Measurements from ENCODE around the gene NEMF. TPM values are rescaled to one million over a fixed set of nuclear protein-coding genes. Genes with fewer than 3 reads are reported as not detected.
"Not testable (repeated sequence)": the region's sequence is repeated elsewhere in the genome, so short reads cannot be mapped to it uniquely, and the experiment has no call there.

NEMF gene
- 46.4 TPM for total RNA-seq

GRCh38 chr14:49852301-49853157, at the start of gene NEMF:
Gene NEMF, minus strand, starts transcription at chr14:49852788. Its CDS starts 35 bp downstream, at chr14:49852753.
- Histone ChIP-seq H3K9me3 (ENCODE audit: control insufficient read depth in 3 of 3, low read length in 3 of 3) (no peaks in the 10 kb centered on the region), H3K4me1 (ENCODE audit: control insufficient read depth in 3 of 3, insufficient read depth in 3 of 3, low read length in 3 of 3) (peaks cover 17 to 29% (median 19%) of the 10 kb centered on the region in 3 donors), H3K4me3 (ENCODE audit: low read length in 3 of 3) (peak within 1 kb of the TSS; percentile 98 to 99 (median 99)), H3K36me3 (ENCODE audit: control insufficient read depth in 3 of 3, insufficient read depth in 3 of 3, low read length in 3 of 3) (peaks cover 8 to 21% (median 11%) of the 10 kb centered on the region in 3 donors), H3K27me3 (ENCODE audit: control insufficient read depth in 3 of 3, insufficient read depth in 3 of 3, low read length in 3 of 3) (no peaks in the 10 kb centered on the region), H3K9ac (ENCODE audit: low read depth in 1 of 3, low read length in 3 of 3) (peak within 1 kb of the TSS; percentile 99 to 100 (median 100)), H3K27ac (ENCODE audit: low read depth, low read length) (peak within 1 kb of the TSS; percentile 94)

- Histone ChIP-seq H3K36me3 (ENCODE audit: control insufficient read depth in 3 of 3, insufficient read depth in 3 of 3, low read length in 3 of 3) (no peaks in the 10 kb centered on the region), H3K9me3 (ENCODE audit: control insufficient read depth in 3 of 3, low read length in 3 of 3) (no peaks in the 10 kb centered on the region), H3K9ac (ENCODE audit: low read depth in 1 of 3, low read length in 3 of 3) (no peak overlapping the region), H3K27ac (ENCODE audit: low read depth, low read length) (no peak overlapping the region), H3K4me3 (ENCODE audit: low read length in 3 of 3) (no peak overlapping the region), H3K27me3 (ENCODE audit: control insufficient read depth in 3 of 3, insufficient read depth in 3 of 3, low read length in 3 of 3) (no peaks in the 10 kb centered on the region), H3K4me1 (ENCODE audit: control insufficient read depth in 3 of 3, insufficient read depth in 3 of 3, low read length in 3 of 3) (peaks cover 4 to 15% (median 7%) of the 10 kb centered on the region in 3 donors)
Observed at GRCh38 chr14:49900973-49901372, 48.4 kb upstream of the NEMF start.

- H3K4me1 ChIP-seq (ENCODE audit: control insufficient read depth in 3 of 3, insufficient read depth in 3 of 3, low read length in 3 of 3): peaks cover 7 to 34% (median 14%) of the 10 kb centered on the region in 3 donors
- peak overlapping the region; percentile 63 for H3K27ac ChIP-seq (ENCODE audit: low read depth, low read length)
- no peaks in the 10 kb centered on the region for H3K27me3 ChIP-seq (ENCODE audit: control insufficient read depth in 3 of 3, insufficient read depth in 3 of 3, low read length in 3 of 3)
- no peak overlapping the region for H3K4me3 ChIP-seq (ENCODE audit: low read length in 3 of 3)
- peaks cover 2 to 12% (median 5%) of the 10 kb centered on the region in 3 donors for H3K36me3 ChIP-seq (ENCODE audit: control insufficient read depth in 3 of 3, insufficient read depth in 3 of 3, low read length in 3 of 3)
- H3K9ac ChIP-seq (ENCODE audit: low read depth in 1 of 3, low read length in 3 of 3): peak overlapping the region in 2 of 3 donors; percentile 51
- no peaks in the 10 kb centered on the region for H3K9me3 ChIP-seq (ENCODE audit: control insufficient read depth in 3 of 3, low read length in 3 of 3)
Observed at GRCh38 chr14:49898485-49898884, 45.9 kb upstream of the NEMF start.

- Histone ChIP-seq H3K27ac (ENCODE audit: low read depth, low read length) (peak overlapping the region; percentile 63), H3K4me1 (ENCODE audit: control insufficient read depth in 3 of 3, insufficient read depth in 3 of 3, low read length in 3 of 3) (peaks cover 7 to 34% (median 14%) of the 10 kb centered on the region in 3 donors), H3K9ac (ENCODE audit: low read depth in 1 of 3, low read length in 3 of 3) (peak overlapping the region; percentile 40 to 51 (median 51)), H3K9me3 (ENCODE audit: control insufficient read depth in 3 of 3, low read length in 3 of 3) (no peaks in the 10 kb centered on the region), H3K36me3 (ENCODE audit: control insufficient read depth in 3 of 3, insufficient read depth in 3 of 3, low read length in 3 of 3) (peaks cover 2 to 12% (median 5%) of the 10 kb centered on the region in 3 donors), H3K4me3 (ENCODE audit: low read length in 3 of 3) (peak overlapping the region in 1 of 3 donors; percentile 24), H3K27me3 (ENCODE audit: control insufficient read depth in 3 of 3, insufficient read depth in 3 of 3, low read length in 3 of 3) (no peaks in the 10 kb centered on the region)
Observed at GRCh38 chr14:49897965-49898364, 45.4 kb upstream of the NEMF start.

GRCh38 chr14:49897414-49897813, 44.8 kb upstream of the NEMF start:
- H3K4me3 ChIP-seq (ENCODE audit: low read length in 3 of 3): no peak overlapping the region
- peaks cover 7 to 34% (median 14%) of the 10 kb centered on the region in 3 donors for H3K4me1 ChIP-seq (ENCODE audit: control insufficient read depth in 3 of 3, insufficient read depth in 3 of 3, low read length in 3 of 3)

GRCh38 chr14:49896966-49897365, 44.4 kb upstream of the NEMF start:
- Histone ChIP-seq H3K27ac (ENCODE audit: low read depth, low read length) (peak overlapping the region; percentile 63), H3K27me3 (ENCODE audit: control insufficient read depth in 3 of 3, insufficient read depth in 3 of 3, low read length in 3 of 3) (no peaks in the 10 kb centered on the region), H3K4me3 (ENCODE audit: low read length in 3 of 3) (peak overlapping the region; percentile 2 to 47 (median 24)), H3K4me1 (ENCODE audit: control insufficient read depth in 3 of 3, insufficient read depth in 3 of 3, low read length in 3 of 3) (peaks cover 8 to 38% (median 16%) of the 10 kb centered on the region in 3 donors), H3K9me3 (ENCODE audit: control insufficient read depth in 3 of 3, low read length in 3 of 3) (no peaks in the 10 kb centered on the region), H3K9ac (ENCODE audit: low read depth in 1 of 3, low read length in 3 of 3) (peak overlapping the region; percentile 40 to 66 (median 48)), H3K36me3 (ENCODE audit: control insufficient read depth in 3 of 3, insufficient read depth in 3 of 3, low read length in 3 of 3) (peaks cover 2 to 12% (median 5%) of the 10 kb centered on the region in 3 donors)

More at GRCh38 chr14:49897414-49897813, 44.8 kb upstream of the NEMF start:
- Histone ChIP-seq H3K27me3 (ENCODE audit: control insufficient read depth in 3 of 3, insufficient read depth in 3 of 3, low read length in 3 of 3) (no peaks in the 10 kb centered on the region), H3K9ac (ENCODE audit: low read depth in 1 of 3, low read length in 3 of 3) (peak overlapping the region; percentile 8 to 66 (median 40)), H3K36me3 (ENCODE audit: control insufficient read depth in 3 of 3, insufficient read depth in 3 of 3, low read length in 3 of 3) (peaks cover 2 to 12% (median 5%) of the 10 kb centered on the region in 3 donors), H3K9me3 (ENCODE audit: control insufficient read depth in 3 of 3, low read length in 3 of 3) (no peaks in the 10 kb centered on the region), H3K27ac (ENCODE audit: low read depth, low read length) (peak overlapping the region; percentile 63)

- H3K9ac ChIP-seq (ENCODE audit: low read depth in 1 of 3, low read length in 3 of 3): peak overlapping the region in 2 of 3 donors; percentile 18 to 94
- H3K27ac ChIP-seq (ENCODE audit: low read depth, low read length): peak overlapping the region; percentile 60
- H3K27me3 ChIP-seq (ENCODE audit: control insufficient read depth in 3 of 3, insufficient read depth in 3 of 3, low read length in 3 of 3); H3K9me3 ChIP-seq (ENCODE audit: control insufficient read depth in 3 of 3, low read length in 3 of 3): not testable (repeated sequence)
- peaks cover 13 to 43% (median 20%) of the 10 kb centered on the region in 3 donors for H3K4me1 ChIP-seq (ENCODE audit: control insufficient read depth in 3 of 3, insufficient read depth in 3 of 3, low read length in 3 of 3)
- peaks cover 2 to 12% (median 5%) of the 10 kb centered on the region in 3 donors for H3K36me3 ChIP-seq (ENCODE audit: control insufficient read depth in 3 of 3, insufficient read depth in 3 of 3, low read length in 3 of 3)
- H3K4me3 ChIP-seq (ENCODE audit: low read length in 3 of 3): peak overlapping the region; percentile 30 to 97 (median 83)
Observed at GRCh38 chr14:49896272-49896671, 43.7 kb upstream of the NEMF start.

GRCh38 chr14:49895480-49895879, 42.9 kb upstream of the NEMF start:
- peaks cover 13 to 43% (median 20%) of the 10 kb centered on the region in 3 donors for H3K4me1 ChIP-seq (ENCODE audit: control insufficient read depth in 3 of 3, insufficient read depth in 3 of 3, low read length in 3 of 3)
- no peaks in the 10 kb centered on the region for H3K9me3 ChIP-seq (ENCODE audit: control insufficient read depth in 3 of 3, low read length in 3 of 3)
- H3K36me3 ChIP-seq (ENCODE audit: control insufficient read depth in 3 of 3, insufficient read depth in 3 of 3, low read length in 3 of 3): peaks cover 2 to 12% (median 5%) of the 10 kb centered on the region in 3 donors
- no peaks in the 10 kb centered on the region for H3K27me3 ChIP-seq (ENCODE audit: control insufficient read depth in 3 of 3, insufficient read depth in 3 of 3, low read length in 3 of 3)
- H3K4me3 ChIP-seq (ENCODE audit: low read length in 3 of 3): peak overlapping the region; percentile 30 to 97 (median 83)
- H3K27ac ChIP-seq (ENCODE audit: low read depth, low read length): peak overlapping the region; percentile 60
- H3K9ac ChIP-seq (ENCODE audit: low read depth in 1 of 3, low read length in 3 of 3): peak overlapping the region; percentile 18 to 94 (median 71)

GRCh38 chr14:49894214-49895107, 41.9 kb upstream of the NEMF start:
- H3K4me1 ChIP-seq (ENCODE audit: control insufficient read depth in 3 of 3, insufficient read depth in 3 of 3, low read length in 3 of 3): peaks cover 13 to 43% (median 20%) of the 10 kb centered on the region in 3 donors
- H3K27ac ChIP-seq (ENCODE audit: low read depth, low read length): peak overlapping the region; percentile 99
- peak overlapping the region; percentile 83 to 97 (median 92) for H3K4me3 ChIP-seq (ENCODE audit: low read length in 3 of 3)
- H3K27me3 ChIP-seq (ENCODE audit: control insufficient read depth in 3 of 3, insufficient read depth in 3 of 3, low read length in 3 of 3); H3K9me3 ChIP-seq (ENCODE audit: control insufficient read depth in 3 of 3, low read length in 3 of 3): not testable (repeated sequence)
- peak overlapping the region; percentile 94 to 99 (median 95) for H3K9ac ChIP-seq (ENCODE audit: low read depth in 1 of 3, low read length in 3 of 3)
- H3K36me3 ChIP-seq (ENCODE audit: control insufficient read depth in 3 of 3, insufficient read depth in 3 of 3, low read length in 3 of 3): peaks cover 2 to 12% (median 5%) of the 10 kb centered on the region in 3 donors
